Large intestine (tissue), 3 donors: ENCODE data around the gene ETV5. TPM values are rescaled to one million over a fixed set of nuclear protein-coding genes. Genes with fewer than 3 reads are reported as not detected.

Experiments
- DNase-seq, 2 donors: peaks; one replicate each; pipeline versions ENCODE4 v3.0.0 to v3.0.0-alpha.2; 2013
- H3K27ac ChIP-seq: one replicate; pipeline ENCODE4 v1.5.1; 2013; ENCODE audit warnings: low read length
- H3K27me3 ChIP-seq: 2 replicates; pipeline ENCODE4 v1.6.1; 2013; ENCODE audit warnings: low read length; ENCODE audit not compliant: control insufficient read depth, insufficient read depth
- H3K36me3 ChIP-seq: 2 replicates; pipeline ENCODE4 v1.6.1; 2013; ENCODE audit warnings: low read length; ENCODE audit not compliant: control insufficient read depth, insufficient read depth
- H3K4me1 ChIP-seq: one replicate; pipeline ENCODE4 v1.6.1; 2013; ENCODE audit warnings: low read length; ENCODE audit not compliant: control insufficient read depth, insufficient read depth
- H3K4me3 ChIP-seq: one replicate; pipeline ENCODE4 v1.5.1; 2013; ENCODE audit warnings: low read length
- H3K9me3 ChIP-seq: one replicate; pipeline ENCODE4 v1.6.1; 2013; ENCODE audit warnings: mild to moderate bottlenecking, low read depth, low read length, moderate library complexity; ENCODE audit not compliant: control insufficient read depth
- WGBS: methylation state at CpG from one replicate; pipeline ENCODE4 v1.1.5; 2013; ENCODE audit warnings: low lambda C conversion rate; ENCODE audit not compliant: insufficient coverage; 5-methylcytosine and 5-hydroxymethylcytosine counted together
- polyA plus RNA-seq: library from polyadenylated mRNA; unstranded; fragments of 120-200 nt; gene quantifications from one replicate; pipeline ENCODE4 v1.2.1, GENCODE V29; 2013

The ETV5 gene
- polyA plus RNA-seq, 1 donor: 5.8 TPM

GRCh38 chr3:186004209-186004608 is 104.7 kb downstream of the ETV5 start:
- H3K9me3 ChIP-seq: no peaks in the 10 kb centered on the region
- WGBS: no CpG with 5 or more reads among the region's 3 CpGs
- H3K36me3 ChIP-seq: no peaks in the 10 kb centered on the region
- no peak for DNase-seq
- no peaks in the 10 kb centered on the region for H3K4me1 ChIP-seq
- H3K27me3 ChIP-seq: no peaks in the 10 kb centered on the region
- H3K27ac ChIP-seq: no peak overlapping the region
- H3K4me3 ChIP-seq: no peak overlapping the region

DNA sequence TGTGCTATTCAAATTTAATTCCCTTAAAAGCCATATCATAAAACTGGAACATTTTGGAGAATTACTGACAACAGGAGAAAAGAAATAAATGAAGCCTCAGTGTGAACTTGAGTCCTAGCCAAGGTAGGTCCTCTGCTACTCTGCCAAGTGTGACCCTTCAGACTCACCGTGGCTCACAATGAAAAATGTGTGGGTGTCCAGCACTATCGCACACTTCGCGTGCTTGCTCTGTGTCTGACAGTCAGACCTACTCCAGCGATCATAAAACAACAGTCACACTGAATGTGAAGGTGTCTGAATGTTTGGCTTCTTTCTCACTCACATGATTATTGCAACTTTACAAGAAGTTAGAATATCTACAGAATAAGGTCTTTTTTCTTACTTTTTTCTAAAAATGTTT is 105.3 kb downstream of the ETV5 start:
- Histone ChIP-seq H3K27ac (no peak overlapping the region), H3K4me3 (no peak overlapping the region), H3K27me3 (no peaks in the 10 kb centered on the region), H3K4me1 (no peaks in the 10 kb centered on the region), H3K9me3 (no peaks in the 10 kb centered on the region), H3K36me3 (no peaks in the 10 kb centered on the region)
- DNase-seq: no peak
- 80% methylated on average over 3 of the region's 5 CpGs for WGBS

DNA sequence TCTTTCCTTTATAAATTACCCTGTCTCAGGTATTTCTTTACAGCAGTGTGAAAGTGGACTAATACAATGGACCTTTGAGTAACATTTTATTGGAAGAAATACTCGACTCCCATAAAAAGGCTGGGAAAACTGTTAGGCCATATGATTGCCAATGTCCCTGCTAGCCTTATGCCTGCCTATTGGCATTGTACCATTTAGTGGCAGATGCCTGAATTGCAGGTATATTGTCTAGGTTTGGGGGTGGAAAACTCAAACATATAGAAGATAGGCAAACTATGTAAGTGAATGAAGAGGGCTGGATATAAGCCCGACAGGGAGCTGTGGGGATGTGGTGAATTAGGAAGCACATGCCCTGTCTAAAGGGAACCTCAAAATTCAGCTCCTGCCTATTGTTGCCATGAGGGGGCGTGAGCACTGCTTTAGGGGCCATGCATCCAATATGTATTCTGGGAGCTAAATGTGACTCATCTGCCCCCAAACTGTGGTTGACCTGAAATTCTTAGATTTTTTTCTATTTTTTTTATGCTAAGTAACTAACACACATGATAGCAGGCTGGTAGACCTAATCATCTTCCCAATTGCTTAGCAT is 105.9 kb downstream of the ETV5 start:
- Histone ChIP-seq H3K36me3 (no peaks in the 10 kb centered on the region), H3K9me3 (no peaks in the 10 kb centered on the region), H3K27me3 (no peaks in the 10 kb centered on the region), H3K4me1 (no peaks in the 10 kb centered on the region), H3K27ac (no peak overlapping the region), H3K4me3 (no peak overlapping the region)
- no CpG with 5 or more reads among the region's 3 CpGs for WGBS
- DNase-seq: no peak

GRCh38 chr3:186001842-186002241 is 107.0 kb downstream of the ETV5 start:
- H3K27ac ChIP-seq: no peak overlapping the region
- no peak for DNase-seq
- H3K4me3 ChIP-seq: no peak overlapping the region
- H3K27me3 ChIP-seq: no peaks in the 10 kb centered on the region
- WGBS: 100% methylated on average over 1 of the region's 2 CpGs
- H3K36me3 ChIP-seq: no peaks in the 10 kb centered on the region
- no peaks in the 10 kb centered on the region for H3K9me3 ChIP-seq
- H3K4me1 ChIP-seq: no peaks in the 10 kb centered on the region

DNA sequence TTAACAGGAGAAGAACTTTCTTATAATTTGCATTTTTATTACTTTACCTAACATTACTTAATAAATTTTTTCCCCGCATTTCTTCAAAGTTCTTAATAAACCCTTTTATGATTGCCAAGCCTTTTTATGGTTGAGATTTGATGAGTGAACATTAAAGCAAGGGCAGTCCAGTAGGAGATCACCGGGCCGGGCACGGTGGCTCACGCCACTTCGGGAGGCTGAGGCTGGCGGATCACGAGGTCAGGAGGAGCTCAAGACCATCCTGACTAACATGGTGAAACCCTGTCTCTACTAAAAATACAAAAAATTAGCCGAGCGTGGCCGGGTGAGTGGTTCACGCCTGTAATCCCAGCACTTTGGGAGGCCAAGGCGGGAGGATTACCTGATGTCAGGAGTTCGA is 109.7 kb downstream of the ETV5 start:
- no peaks in the 10 kb centered on the region for H3K9me3 ChIP-seq
- 97% methylated on average over 6 of the region's 14 CpGs for WGBS
- peaks cover 8% of the 10 kb centered on the region for H3K27me3 ChIP-seq
- H3K27ac ChIP-seq: no peak overlapping the region
- H3K4me3 ChIP-seq: no peak overlapping the region
- no peaks in the 10 kb centered on the region for H3K4me1 ChIP-seq
- DNase-seq: no peak
- H3K36me3 ChIP-seq: no peaks in the 10 kb centered on the region

DNA sequence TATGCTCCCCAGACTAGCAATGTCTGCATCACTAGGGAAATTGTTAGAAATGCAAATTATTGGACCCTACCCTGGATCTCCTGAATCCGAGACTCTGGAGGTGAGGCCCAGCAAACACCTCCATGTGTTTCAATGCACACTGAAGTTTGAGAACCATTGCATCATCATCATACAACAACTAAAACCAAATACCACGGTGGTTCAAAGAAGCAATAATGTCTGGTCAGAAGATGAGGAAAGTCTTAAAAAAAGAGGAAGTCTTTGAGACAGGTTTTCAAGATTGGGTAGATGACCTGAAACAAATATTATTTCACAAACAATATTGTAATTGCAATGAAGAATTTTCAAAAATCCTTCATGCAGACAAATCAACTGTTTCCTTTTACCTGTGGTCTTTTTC is 110.8 kb downstream of the ETV5 start:
- Histone ChIP-seq H3K27ac (no peak overlapping the region), H3K9me3 (no peaks in the 10 kb centered on the region), H3K4me1 (no peaks in the 10 kb centered on the region), H3K36me3 (no peaks in the 10 kb centered on the region), H3K27me3 (peaks cover 15% of the 10 kb centered on the region), H3K4me3 (no peak overlapping the region)
- WGBS: 100% methylated on average over 1 of the region's 2 CpGs
- no peak for DNase-seq

- H3K36me3 ChIP-seq: no peaks in the 10 kb centered on the region
- no peaks in the 10 kb centered on the region for H3K4me1 ChIP-seq
- no peak for DNase-seq
- H3K27me3 ChIP-seq: peaks cover 15% of the 10 kb centered on the region
- WGBS: no CpG with 5 or more reads among the region's 3 CpGs
- no peaks in the 10 kb centered on the region for H3K9me3 ChIP-seq
- no peak overlapping the region for H3K4me3 ChIP-seq
- no peak overlapping the region for H3K27ac ChIP-seq
Observed at GRCh38 chr3:185997130-185997529, 111.8 kb downstream of the ETV5 start.

Other genes starting within 250 kb of the ETV5 start
- 162 TPM for gene TRA2B, start 171.1 kb downstream of the ETV5 start, polyA plus RNA-seq